Activated CD4-positive, alpha-beta T cell treated with anti-CD3 and anti-CD28 coated beads, Interleukin-2, Interleukin-6, amounts not matched to agents 100 ng/mL and 50 ng/mL, durations not matched to agents 16 hours and 8 hours (primary cell): ENCODE results near the gene SHC2.
"Not testable (repeated sequence)": the region's sequence is repeated elsewhere in the genome, so short reads cannot be mapped to it uniquely, and the experiment has no call there.

Experiments used
- DNase-seq: peaks from one replicate; pipeline ENCODE4 v3.0.0-alpha.2; 2020

SHC2 gene

GRCh38 chr19:405121-405965 lies 55.5 kb downstream of the SHC2 start:
- no peak for DNase-seq

GRCh38 chr19:403221-404027 lies 57.4 kb downstream of the SHC2 start:
- no peak for DNase-seq

DNA sequence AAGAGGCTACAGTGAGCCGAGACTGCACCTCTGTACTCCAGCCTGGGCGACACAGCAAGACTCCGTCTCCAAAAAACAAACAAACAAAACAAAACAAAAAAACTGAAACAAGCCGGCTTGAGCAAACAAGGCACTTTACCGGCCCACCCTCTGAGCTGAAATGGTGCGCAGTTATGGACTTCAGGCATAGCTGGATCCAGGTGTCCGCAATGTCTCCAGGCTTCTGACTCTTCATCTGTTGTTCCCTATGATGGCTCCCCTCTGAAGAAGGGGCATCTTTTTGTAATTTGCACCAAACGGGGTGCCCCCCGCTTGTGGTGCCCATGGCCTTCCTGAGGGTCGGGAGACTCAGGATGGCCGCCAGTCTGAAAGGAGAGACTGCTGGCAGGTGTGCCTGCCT lies 58.0 kb downstream of the SHC2 start:
- no peak for DNase-seq

GRCh38 chr19:401866-402511 lies 58.8 kb downstream of the SHC2 start:
- DNase-seq: no peak

- DNase-seq: no peak
Measured at GRCh38 chr19:400976-401865, 59.6 kb downstream of the SHC2 start.

DNA sequence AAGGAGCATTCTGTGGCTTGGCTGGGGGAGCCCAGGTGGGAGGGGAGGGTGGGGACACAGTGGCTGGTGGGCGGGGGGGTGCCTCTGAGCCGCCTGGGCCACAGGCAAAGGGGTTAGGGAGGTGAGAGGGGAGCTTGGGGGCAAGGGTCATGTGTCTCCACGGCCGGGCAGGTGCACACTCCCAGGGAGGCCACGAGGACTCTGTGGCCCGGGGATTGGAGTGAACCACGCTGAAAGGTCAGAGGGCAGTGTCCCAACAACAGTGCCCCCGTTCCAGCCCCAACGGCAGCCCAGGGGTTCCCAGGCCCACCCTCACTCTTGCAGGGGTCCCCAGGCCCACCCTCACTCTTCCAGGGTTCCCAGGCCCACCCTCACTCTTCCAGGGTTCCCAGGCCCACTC lies 61.5 kb downstream of the SHC2 start:
- no peak for DNase-seq

GRCh38 chr19:398719-399118 lies 62.1 kb downstream of the SHC2 start:
- DNase-seq: no peak

DNA sequence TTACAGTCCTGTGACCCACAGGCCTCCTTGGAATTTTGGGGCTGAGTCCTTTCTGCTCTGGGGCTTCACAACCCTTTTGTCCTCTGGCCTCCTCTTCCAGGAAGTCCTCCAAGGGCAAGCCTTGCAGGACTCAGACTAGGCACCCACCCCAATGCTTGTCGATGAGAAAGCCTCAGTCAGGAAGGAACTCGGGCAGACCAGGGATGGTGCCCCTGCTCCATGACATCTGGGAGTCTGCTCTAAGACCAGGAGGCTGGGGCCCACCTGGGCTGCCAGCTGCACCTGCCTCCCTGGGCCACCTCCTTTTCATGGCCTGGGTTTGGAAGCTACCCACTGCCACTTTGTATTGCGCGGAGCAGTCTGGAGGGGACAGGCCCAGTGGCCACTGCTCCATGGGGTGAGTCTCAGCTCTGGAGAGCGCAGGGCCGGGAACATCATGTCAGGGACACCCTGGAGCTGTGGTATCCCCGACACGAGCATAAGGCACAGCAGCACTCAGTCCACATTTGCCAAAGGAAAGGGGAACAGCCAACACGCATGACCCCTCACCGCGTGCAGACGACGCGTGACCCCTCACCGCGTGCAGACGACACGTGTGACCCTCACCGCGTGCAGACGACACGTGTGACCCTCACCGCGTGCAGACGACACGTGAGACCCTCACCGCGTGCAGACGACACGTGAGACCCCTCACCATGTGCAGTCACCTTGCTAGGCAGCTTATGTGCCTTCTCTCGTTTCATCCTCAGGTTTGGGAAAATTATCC lies 62.7 kb downstream of the SHC2 start:
- DNase-seq: no peak

- DNase-seq: no peak
Measured at GRCh38 chr19:397321-397720, 63.5 kb downstream of the SHC2 start.

DNA sequence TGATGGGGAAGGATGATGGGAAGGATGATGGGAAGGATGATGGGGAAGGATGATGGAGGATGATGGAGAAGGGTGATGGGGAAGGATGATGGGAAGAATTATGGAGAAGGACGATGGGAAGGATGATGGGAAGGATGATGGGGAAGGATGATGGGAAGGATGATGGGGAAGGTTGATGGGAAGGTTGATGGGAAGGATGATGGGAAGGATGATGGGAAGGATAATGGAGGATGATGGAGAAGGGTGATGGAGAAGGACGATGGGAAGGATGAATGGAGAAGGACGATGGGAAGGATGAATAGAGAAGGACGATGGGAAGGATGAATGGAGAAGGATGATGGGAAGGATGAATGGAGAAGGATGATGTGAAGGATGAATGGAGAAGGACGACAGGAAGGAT lies 65.4 kb downstream of the SHC2 start:
- DNase-seq: no peak

- not testable (repeated sequence) for DNase-seq
Measured at GRCh38 chr19:394857-395256, 66.0 kb downstream of the SHC2 start.

- not testable (repeated sequence) for DNase-seq
Measured at GRCh38 chr19:393560-393959, 67.3 kb downstream of the SHC2 start.

DNA sequence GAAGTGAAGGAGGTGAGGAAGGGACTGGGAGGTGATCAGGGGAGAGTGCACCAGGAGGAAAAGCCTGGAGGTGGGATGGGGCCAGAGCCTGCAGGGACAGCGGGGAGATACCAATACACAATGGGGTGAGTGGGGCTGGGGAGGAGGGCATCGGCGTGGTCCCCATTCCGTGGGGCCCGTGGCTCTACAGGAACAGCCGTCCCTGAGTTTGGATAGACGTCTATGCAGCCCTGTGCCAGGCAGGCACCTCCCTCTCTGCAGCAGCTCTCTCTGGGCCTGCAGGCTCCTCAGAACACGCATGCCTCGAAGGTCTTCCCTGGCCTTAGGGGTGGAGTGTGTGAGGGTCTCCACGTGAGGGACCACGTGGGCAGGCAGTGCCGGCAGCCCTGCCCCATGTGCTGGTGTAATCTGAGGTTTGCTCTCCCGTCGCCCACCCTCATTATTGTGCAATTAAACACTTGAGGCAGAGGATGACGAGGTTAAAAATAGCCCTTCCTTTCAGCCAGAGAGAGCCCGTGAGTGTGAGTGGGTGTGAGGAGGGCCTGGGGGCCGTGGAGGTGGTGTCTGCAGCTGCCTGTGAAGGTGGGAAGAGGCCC lies 68.4 kb downstream of the SHC2 start:
- DNase-seq: no peak

- no peak for DNase-seq
Measured at GRCh38 chr19:391726-392374, 69.0 kb downstream of the SHC2 start.

DNA sequence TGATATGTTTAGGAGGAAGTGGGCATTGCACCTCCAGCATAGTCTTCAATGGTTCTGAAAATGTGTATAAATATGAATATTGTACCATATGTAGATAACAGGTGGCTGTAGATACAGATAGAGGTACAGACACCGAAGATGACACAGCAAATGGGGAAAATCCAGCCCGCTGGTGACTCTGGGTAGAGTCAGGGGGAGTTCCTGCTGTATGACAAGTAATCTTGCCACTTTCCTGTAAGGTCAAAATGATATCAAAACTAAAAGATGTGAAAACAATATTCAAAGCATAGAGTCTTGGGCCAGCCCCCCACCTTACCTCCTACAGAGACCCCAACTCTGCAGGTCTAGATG lies 69.7 kb downstream of the SHC2 start:
- DNase-seq: no peak

DNA sequence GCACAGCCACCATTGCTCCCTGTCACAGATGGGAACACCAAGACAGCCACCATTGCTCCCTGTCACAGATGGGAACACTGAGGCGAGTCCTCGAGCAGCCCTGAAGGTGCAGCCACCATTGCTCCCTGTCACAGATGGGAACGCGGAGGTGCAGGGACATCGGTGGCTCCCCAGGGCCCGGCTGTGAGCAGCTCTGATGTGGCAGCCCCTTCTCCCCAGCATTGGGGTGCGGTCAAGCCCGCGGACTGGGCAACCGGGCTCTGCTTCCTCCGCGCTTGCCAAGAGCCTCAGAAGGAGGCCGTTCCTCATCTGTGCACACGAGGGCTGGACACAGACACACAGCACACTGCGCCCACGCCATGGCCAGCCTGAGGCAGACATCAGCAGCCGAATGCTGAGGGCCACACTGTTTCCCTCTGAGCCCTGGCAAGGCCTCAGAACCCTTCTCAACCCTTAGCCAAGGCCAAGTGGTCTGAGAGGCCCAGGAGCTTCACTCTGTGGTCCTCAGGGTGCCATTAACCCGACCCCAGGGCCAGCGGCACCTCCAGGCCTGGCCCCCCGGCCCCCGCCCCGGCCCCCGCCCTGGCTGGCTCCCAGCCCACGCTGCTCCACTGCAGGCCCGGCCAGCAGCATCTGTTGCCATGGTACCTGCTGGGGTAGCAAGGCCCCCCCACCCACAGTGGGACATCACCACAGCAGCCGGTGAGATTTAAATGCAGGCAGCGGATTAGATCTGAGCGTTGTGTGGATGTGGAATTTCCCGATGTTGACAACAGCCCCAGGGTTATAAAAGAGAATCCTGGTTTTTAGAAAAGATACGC lies 70.2 kb downstream of the SHC2 start:
- no peak for DNase-seq

DNA sequence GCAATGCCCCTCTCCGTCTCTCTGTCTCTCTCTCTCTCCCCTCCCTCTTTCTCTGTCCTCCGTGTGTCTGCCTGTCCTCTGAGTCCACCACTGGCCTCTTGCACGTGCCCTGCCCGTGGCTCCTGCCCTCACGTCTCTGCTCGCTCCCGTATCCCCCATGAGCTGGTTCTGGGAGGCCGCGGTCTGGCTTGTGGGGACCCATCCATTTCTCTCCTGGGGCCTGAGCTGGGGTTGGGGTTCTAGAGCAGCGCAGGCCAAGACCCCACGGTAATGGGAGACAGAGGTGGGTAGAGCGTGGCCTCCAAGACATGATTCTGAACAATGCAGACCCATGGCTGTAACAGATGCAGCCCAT lies 70.9 kb downstream of the SHC2 start:
- DNase-seq: no peak

GRCh38 chr19:389255-389934 lies 71.4 kb downstream of the SHC2 start:
- DNase-seq: no peak

GRCh38 chr19:388691-389090 lies 72.1 kb downstream of the SHC2 start:
- DNase-seq: no peak

GRCh38 chr19:387777-388176 lies 73.1 kb downstream of the SHC2 start:
- DNase-seq: no peak
